ENCODE results near the gene ZNF283.
"Not testable (repeated sequence)": the region's sequence is repeated elsewhere in the genome, so short reads cannot be mapped to it uniquely, and the experiment has no call there.

The ZNF283 gene

GRCh38 chr19:43790587-43790986, 36.5 kb upstream of the ZNF283 start:
- Mint-ChIP-seq H3K27ac (no peak overlapping the region), H3K4me1 (no peaks in the 10 kb centered on the region), H3K27me3 (peaks cover 38% of the 10 kb centered on the region), H3K4me3 (no peak overlapping the region), H3K9me3 (no peaks in the 10 kb centered on the region)
- DNase-seq (no peak), ATAC-seq (no peak)

- peaks cover 27% of the 10 kb centered on the region for H3K4me1 Mint-ChIP-seq
Measured at GRCh38 chr19:43797118-43797517, 30.0 kb upstream of the ZNF283 start.

GRCh38 chr19:43797556-43797955, 29.6 kb upstream of the ZNF283 start:
- Mint-ChIP-seq H3K27ac (no peak overlapping the region), H3K4me3 (peak overlapping the region in 1 of 2 donors; percentile 93), H3K4me1 (peaks cover 27% of the 10 kb centered on the region), H3K9me3 (no peaks in the 10 kb centered on the region), H3K27me3 (peaks cover 65% of the 10 kb centered on the region)
- ATAC-seq (no peak), DNase-seq (no peak)

More at GRCh38 chr19:43797118-43797517, 30.0 kb upstream of the ZNF283 start:
- no peak overlapping the region for H3K27ac Mint-ChIP-seq
- no peak for ATAC-seq
- peaks cover 62% of the 10 kb centered on the region for H3K27me3 Mint-ChIP-seq
- no peak for DNase-seq
- H3K9me3 Mint-ChIP-seq, result no peaks in the 10 kb centered on the region
- peak overlapping the region; percentile 33 to 93 for H3K4me3 Mint-ChIP-seq

GRCh38 chr19:43798026-43798545, 29.0 kb upstream of the ZNF283 start:
- Mint-ChIP-seq H3K4me3 (peak overlapping the region; percentile 79 to 93), H3K4me1 (peaks cover 27% of the 10 kb centered on the region), H3K9me3 (no peaks in the 10 kb centered on the region), H3K27me3 (peaks cover 65% of the 10 kb centered on the region), H3K27ac (peak overlapping the region in 1 of 2 donors; percentile 14)
- DNase-seq, result no peak
- ATAC-seq, result peak; percentile 41

GRCh38 chr19:43798546-43799409, 28.3 kb upstream of the ZNF283 start:
- peaks cover 58% of the 10 kb centered on the region for H3K27me3 Mint-ChIP-seq

GRCh38 chr19:43799502-43800142, 27.5 kb upstream of the ZNF283 start:
- DNase-seq (no peak), ATAC-seq (no peak)
- H3K27me3 Mint-ChIP-seq, result peaks cover 49% of the 10 kb centered on the region
- peak overlapping the region; percentile 79 to 93 for H3K4me3 Mint-ChIP-seq
- H3K27ac Mint-ChIP-seq, result peak overlapping the region in 1 of 2 donors; percentile 8
- H3K4me1 Mint-ChIP-seq, result peaks cover 27% of the 10 kb centered on the region
- no peaks in the 10 kb centered on the region for H3K9me3 Mint-ChIP-seq

More at GRCh38 chr19:43798546-43799409, 28.3 kb upstream of the ZNF283 start:
- ATAC-seq (peak; percentile 90), DNase-seq (peak; percentile 69 to 72)
- peak overlapping the region; percentile 8 to 72 for H3K27ac Mint-ChIP-seq
- H3K4me3 Mint-ChIP-seq, result peak overlapping the region; percentile 79 to 93
- no peaks in the 10 kb centered on the region for H3K9me3 Mint-ChIP-seq
- H3K4me1 Mint-ChIP-seq, result peaks cover 27% of the 10 kb centered on the region

GRCh38 chr19:43802216-43802951, 24.7 kb upstream of the ZNF283 start, which contains the start of gene LYPD5:
TSS of gene LYPD5 (minus strand) at chr19:43802447. CDS start at chr19:43802380, 67 bp downstream.
- DNase-seq (no peak), ATAC-seq (no peak)
- no peaks in the 10 kb centered on the region for H3K9me3 Mint-ChIP-seq
- H3K27ac Mint-ChIP-seq, result peak within 1 kb of the TSS in 1 of 2 donors; percentile 56
- H3K4me1 Mint-ChIP-seq, result peaks cover 22% of the 10 kb centered on the region
- no peak within 1 kb of the TSS for H3K4me3 Mint-ChIP-seq
- H3K27me3 Mint-ChIP-seq, result peaks cover 49% of the 10 kb centered on the region

- H3K4me1 Mint-ChIP-seq, result peaks cover 3% of the 10 kb centered on the region
Measured at GRCh38 chr19:43804432-43804831, 22.7 kb upstream of the ZNF283 start.

GRCh38 chr19:43806401-43806800, 20.7 kb upstream of the ZNF283 start:
- H3K27me3 Mint-ChIP-seq, result peaks cover 46% of the 10 kb centered on the region
- not testable (repeated sequence) for H3K9me3 Mint-ChIP-seq, DNase-seq, ATAC-seq, H3K4me3 Mint-ChIP-seq, H3K27ac Mint-ChIP-seq, H3K4me1 Mint-ChIP-seq

More at GRCh38 chr19:43804432-43804831, 22.7 kb upstream of the ZNF283 start:
- H3K27me3 Mint-ChIP-seq, result peaks cover 39% of the 10 kb centered on the region
- H3K27ac Mint-ChIP-seq, result no peak overlapping the region
- no peak for DNase-seq
- no peak for ATAC-seq
- no peak overlapping the region for H3K4me3 Mint-ChIP-seq
- no peaks in the 10 kb centered on the region for H3K9me3 Mint-ChIP-seq

- Mint-ChIP-seq H3K4me1 (no peaks in the 10 kb centered on the region), H3K27me3 (peaks cover 43% of the 10 kb centered on the region), H3K9me3 (no peaks in the 10 kb centered on the region), H3K4me3 (no peak overlapping the region), H3K27ac (no peak overlapping the region)
- DNase-seq, result no peak
- ATAC-seq, result no peak
Measured at GRCh38 chr19:43806848-43807247, 20.3 kb upstream of the ZNF283 start.

- H3K4me1 Mint-ChIP-seq, result no peaks in the 10 kb centered on the region
- no peak overlapping the region for H3K4me3 Mint-ChIP-seq
- H3K27me3 Mint-ChIP-seq, result peaks cover 46% of the 10 kb centered on the region
- no peaks in the 10 kb centered on the region for H3K9me3 Mint-ChIP-seq
- ATAC-seq (no peak), DNase-seq (no peak)
- no peak overlapping the region for H3K27ac Mint-ChIP-seq
Measured at GRCh38 chr19:43807651-43808050, 19.5 kb upstream of the ZNF283 start.

GRCh38 chr19:43809762-43810696, 17.1 kb upstream of the ZNF283 start:
- Mint-ChIP-seq H3K4me1 (no peaks in the 10 kb centered on the region), H3K9me3 (no peaks in the 10 kb centered on the region), H3K4me3 (no peak overlapping the region), H3K27ac (no peak overlapping the region), H3K27me3 (peaks cover 55% of the 10 kb centered on the region)
- no peak for ATAC-seq
- no peak for DNase-seq

GRCh38 chr19:43811837-43812236, 15.3 kb upstream of the ZNF283 start:
- H3K27me3 Mint-ChIP-seq, result peaks cover 52% of the 10 kb centered on the region
- ATAC-seq, result no peak

GRCh38 chr19:43812259-43812658, 14.9 kb upstream of the ZNF283 start:
- no peaks in the 10 kb centered on the region for H3K4me1 Mint-ChIP-seq
- ATAC-seq (no peak), DNase-seq (no peak)
- H3K9me3 Mint-ChIP-seq, result peaks cover 3 to 7% of the 10 kb centered on the region in 2 donors
- H3K27ac Mint-ChIP-seq, result no peak overlapping the region
- H3K4me3 Mint-ChIP-seq, result no peak overlapping the region
- H3K27me3 Mint-ChIP-seq, result peaks cover 49% of the 10 kb centered on the region

More at GRCh38 chr19:43811837-43812236, 15.3 kb upstream of the ZNF283 start:
- no peak for DNase-seq
- Mint-ChIP-seq H3K9me3 (peaks cover 0 to 3% of the 10 kb centered on the region in 2 donors), H3K4me3 (no peak overlapping the region), H3K27ac (no peak overlapping the region), H3K4me1 (no peaks in the 10 kb centered on the region)

Measured in stimulated activated naive CD8-positive, alpha-beta T cell treated with anti-CD3 and anti-CD28 coated beads, Interleukin-15, amount 100 ng/mL, for 72 hours (primary cell).